HG03175 (cell line): ENCODE measurements around the gene CAMKMT.

ENCODE experiments used
- ATAC-seq: cut with Tn5 transposase; IDR thresholded peaks from one replicate; pipeline ENCODE4 v1.9.1; 2021; ENCODE audit warnings: mild to moderate bottlenecking, moderate library complexity; ENCODE audit not compliant: unreplicated experiment

The CAMKMT gene

DNA sequence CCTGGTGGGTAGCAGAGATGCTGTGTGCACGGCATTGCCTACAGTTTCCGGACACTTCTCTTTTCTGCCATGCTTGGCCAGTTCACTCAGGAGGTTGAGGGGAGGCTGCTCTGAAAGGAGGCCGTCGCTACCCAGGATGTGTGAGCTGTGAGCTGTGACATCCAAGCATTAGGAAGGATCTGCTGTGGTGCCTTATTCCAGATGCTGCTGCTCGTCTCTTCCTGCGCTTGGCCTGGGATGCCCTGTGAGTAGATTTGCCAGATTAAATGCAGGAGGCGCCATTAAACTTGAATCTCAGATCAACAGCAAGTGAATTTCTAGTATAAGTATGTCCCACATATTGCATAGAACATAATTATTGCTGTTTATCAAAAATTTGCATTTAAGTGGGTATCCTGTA lies 455.5 kb downstream of the CAMKMT start:
- ATAC-seq = no peak

DNA sequence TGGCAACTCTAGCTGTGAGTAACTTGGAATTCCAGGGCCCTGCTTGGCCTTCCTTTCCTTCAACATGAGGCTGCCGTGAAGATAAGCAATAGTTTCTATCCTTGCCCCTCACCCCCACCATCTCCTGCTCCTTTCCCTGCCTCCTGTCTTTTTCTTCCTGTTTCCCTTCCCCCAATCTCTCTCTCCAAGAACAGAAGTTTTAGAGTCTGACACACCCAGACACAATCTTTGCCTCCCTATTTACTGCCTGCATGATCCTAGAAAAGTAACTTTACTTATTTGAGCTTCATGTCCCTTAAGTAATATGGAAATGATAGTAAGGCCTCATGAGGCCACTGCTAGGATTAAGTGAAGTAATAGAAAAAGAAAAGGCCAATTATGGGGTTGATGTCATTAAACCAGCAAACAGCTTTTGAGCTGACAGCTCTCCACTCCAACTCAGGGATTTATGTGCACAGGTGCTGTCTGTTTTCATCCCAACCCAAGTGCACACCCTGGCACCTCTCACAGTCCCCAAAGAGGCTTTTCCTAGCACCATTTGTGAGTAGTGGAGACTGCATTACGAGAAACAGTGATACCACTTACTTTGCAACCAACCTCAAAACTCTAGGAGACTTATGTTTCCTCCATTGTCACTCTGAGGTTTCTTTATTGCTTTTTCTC lies 456.1 kb downstream of the CAMKMT start:
- ATAC-seq = no peak

DNA sequence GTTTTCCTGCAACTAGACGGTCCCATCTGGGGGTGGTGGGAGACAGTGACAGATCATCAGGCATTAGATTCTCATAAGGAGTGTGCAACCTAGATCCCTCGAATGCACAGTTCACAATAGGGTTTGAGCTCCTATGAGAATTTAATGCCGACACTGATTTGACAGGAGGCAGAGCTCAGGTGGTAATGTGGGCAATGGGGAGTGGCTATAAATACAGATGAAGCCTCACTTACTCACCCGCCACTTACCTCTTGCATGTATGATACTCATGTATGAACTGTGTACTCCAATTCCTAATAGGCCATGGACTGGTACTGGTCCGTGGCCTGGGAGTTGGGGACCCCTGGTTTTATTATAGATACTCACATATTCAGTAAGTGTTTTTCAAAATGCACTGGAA lies 457.3 kb downstream of the CAMKMT start:
- ATAC-seq = no peak

DNA sequence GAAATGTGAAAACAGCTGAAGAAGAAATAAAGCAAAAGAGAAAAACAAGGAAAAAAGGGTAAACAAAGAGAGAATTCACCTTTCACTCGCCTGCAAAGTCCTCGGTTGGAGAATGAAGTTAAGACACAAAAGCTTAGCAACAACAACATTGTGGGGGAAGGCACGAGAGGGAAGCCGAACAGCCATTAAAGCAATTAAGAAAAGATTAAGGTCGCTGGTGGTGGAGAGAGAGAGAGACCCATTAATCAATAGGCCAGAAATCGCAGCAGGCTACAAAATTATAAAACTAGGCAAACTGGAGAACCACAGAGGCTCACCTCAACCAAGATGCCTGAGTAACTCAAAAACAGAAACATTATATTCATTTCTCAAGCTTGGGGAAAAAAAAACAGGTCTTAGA lies 459.8 kb downstream of the CAMKMT start:
- no peak for ATAC-seq

DNA sequence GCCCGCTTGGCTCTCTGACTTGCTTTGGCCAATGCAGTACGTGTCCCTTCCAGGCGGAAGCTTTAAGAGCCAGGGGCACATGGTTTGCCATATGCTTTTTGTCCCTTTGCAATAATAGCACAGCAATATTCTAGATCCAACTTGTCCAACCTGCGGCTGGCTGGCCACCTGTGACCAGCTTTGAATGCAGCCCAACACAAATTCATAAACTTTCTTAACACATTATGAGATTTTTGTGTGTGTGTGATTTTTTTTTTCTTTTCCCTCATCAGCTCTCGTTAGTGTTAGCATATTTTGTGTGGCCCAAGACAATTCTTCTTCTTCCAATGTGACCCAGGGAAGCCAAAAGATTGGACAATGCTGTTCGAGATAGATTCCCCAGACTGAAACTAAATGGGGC lies 460.4 kb downstream of the CAMKMT start:
- no peak for ATAC-seq
